Mucosa of stomach (tissue), 1 donor: Measurements from ENCODE around the gene EML6.

Experiments used
- H3K27me3 ChIP-seq: one replicate; pipeline ENCODE4 v1.7.0; 2013; ENCODE audit warnings: mild to moderate bottlenecking, low read length; ENCODE audit not compliant: control insufficient read depth, insufficient read depth
- H3K36me3 ChIP-seq: one replicate; pipeline ENCODE4 v1.7.0; 2013; ENCODE audit warnings: low read length; ENCODE audit not compliant: control insufficient read depth, insufficient read depth
- H3K4me1 ChIP-seq: one replicate; pipeline ENCODE4 v1.7.0; 2013; ENCODE audit warnings: mild to moderate bottlenecking, low read length; ENCODE audit not compliant: control insufficient read depth, insufficient read depth
- H3K4me3 ChIP-seq: one replicate; pipeline ENCODE4 v1.7.0; 2013; ENCODE audit warnings: low read length
- H3K9ac ChIP-seq: one replicate; pipeline ENCODE4 v1.7.0; 2013; ENCODE audit warnings: mild to moderate bottlenecking, low read length, moderate library complexity
- H3K9me3 ChIP-seq: one replicate; pipeline ENCODE4 v1.7.0; 2013; ENCODE audit warnings: mild to moderate bottlenecking, low read length, moderate library complexity; ENCODE audit not compliant: control insufficient read depth
- donor health status: Pancreatic carcinoma.

The EML6 gene

DNA sequence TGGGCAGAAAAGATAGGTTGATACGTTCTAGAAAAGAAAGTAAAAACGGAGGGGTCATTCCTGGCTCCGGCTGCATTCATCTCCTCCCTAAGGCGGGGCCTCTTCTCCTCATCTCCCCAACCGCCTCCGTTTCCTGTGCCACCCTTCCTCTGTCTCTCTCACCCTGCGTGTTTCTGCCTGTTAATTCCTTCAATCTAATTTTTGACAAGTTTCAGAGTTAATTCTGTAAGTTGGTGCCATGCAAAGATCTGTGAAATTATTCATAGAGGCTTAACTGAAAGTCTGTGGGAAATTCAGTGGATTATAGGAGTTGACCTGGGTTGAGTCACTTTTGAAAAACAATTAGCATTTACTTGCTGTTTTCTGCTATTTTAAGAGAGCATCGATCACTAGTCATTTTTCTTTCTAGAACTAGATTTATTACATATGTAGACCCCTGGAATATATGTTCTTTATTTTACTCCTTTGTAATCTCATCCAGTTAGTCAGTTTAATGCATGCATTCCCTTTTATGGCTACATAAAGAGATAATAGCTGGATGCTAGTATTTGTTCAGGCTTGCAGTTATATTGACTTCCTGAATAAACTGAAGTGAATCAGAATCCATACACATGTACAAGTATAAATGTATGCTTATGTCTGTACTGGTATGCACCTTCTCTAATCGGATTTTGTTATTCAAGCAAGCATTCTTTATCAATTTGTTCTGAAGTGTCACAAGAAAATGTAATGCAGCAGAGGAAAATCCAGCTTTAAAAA lies 91.1 kb downstream of the EML6 start:
- Histone ChIP-seq H3K9ac (no peak overlapping the region), H3K9me3 (no peaks in the 10 kb centered on the region), H3K4me1 (no peaks in the 10 kb centered on the region), H3K27me3 (no peaks in the 10 kb centered on the region), H3K36me3 (no peaks in the 10 kb centered on the region), H3K4me3 (no peak overlapping the region)

DNA sequence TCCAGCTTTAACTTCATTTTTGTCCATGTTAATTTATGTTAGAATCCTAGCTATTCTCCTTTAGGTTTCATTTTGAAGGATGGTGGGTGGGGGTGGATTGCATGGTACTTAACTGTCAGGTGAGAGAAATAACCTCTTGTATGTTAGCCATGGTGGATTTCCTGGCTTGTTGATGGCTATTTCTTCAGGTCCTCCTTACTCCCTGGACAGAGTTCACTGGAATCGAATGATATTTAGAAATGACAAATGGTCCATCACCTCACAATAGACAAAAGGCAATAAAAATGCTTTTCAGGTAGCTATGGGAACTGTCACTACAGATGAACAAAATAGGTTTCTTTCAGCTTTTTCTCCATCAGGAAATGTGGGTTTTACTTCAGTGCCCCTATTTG lies 91.7 kb downstream of the EML6 start:
- H3K4me1 ChIP-seq: no peaks in the 10 kb centered on the region
- H3K27me3 ChIP-seq: no peaks in the 10 kb centered on the region
- H3K36me3 ChIP-seq: no peaks in the 10 kb centered on the region
- H3K4me3 ChIP-seq: no peak overlapping the region
- no peak overlapping the region for H3K9ac ChIP-seq
- H3K9me3 ChIP-seq: no peaks in the 10 kb centered on the region

DNA sequence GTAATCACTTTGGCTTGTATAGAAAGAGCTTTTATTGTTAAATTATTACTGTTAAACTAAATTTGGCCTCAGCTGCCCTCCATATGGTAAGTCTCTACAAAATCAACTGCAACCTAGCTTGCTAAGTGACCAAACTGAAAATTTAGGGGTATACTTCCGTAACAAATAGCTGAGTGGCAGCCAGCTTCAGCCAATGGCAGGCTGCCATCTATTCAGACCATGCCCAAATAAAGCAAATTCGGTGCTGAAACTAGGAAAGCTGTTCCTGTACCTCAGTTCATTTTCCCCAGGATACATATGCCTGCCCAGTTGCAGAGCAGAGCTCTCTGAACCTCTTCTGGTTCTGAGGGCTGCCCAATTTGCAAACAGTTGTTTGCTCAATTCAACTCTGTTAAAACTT lies 94.8 kb downstream of the EML6 start:
- Histone ChIP-seq H3K4me1 (no peaks in the 10 kb centered on the region), H3K9me3 (no peaks in the 10 kb centered on the region), H3K27me3 (no peaks in the 10 kb centered on the region), H3K36me3 (no peaks in the 10 kb centered on the region), H3K4me3 (no peak overlapping the region), H3K9ac (no peak overlapping the region)

DNA sequence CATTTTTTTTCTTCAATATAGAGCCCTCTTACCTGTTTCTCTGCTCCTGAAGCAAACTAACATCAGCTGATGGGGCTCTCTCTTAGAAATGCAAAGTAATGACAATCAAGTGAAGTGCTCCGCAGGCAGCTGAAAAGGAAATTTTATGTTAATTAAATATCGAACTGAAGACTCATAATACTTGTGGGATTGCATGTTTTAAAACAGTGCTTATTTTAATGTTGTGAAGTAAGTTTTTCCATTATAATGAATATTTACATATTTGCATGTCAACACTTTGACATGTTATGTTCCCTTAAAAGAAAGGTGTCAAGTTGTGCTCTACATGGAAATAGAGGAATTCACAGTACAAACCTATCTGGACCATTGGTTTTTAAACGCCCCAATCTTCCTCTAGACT lies 97.1 kb downstream of the EML6 start:
- H3K4me1 ChIP-seq: no peaks in the 10 kb centered on the region
- no peak overlapping the region for H3K4me3 ChIP-seq
- no peak overlapping the region for H3K9ac ChIP-seq
- H3K9me3 ChIP-seq: no peaks in the 10 kb centered on the region
- H3K36me3 ChIP-seq: no peaks in the 10 kb centered on the region
- no peaks in the 10 kb centered on the region for H3K27me3 ChIP-seq

DNA sequence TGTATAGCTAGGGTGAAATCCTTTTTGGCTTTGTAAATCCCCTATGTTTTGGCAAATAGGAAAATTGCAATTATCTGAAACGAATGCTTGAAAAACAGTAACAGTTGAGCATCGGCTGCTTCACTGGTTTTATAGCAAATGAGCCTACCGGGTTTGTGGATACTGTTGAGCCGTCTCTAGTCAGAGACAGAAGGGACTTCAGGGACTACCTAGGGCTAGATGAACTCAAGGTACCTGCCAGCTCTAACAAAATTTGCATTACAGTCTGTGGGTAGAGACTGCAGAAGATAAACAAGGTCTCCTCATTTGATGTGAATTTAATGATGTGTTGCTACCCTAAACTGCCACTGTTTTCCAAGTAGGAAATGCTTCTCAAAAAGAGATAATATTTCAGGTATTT lies 101.1 kb downstream of the EML6 start:
- Histone ChIP-seq H3K9ac (no peak overlapping the region), H3K4me1 (no peaks in the 10 kb centered on the region), H3K27me3 (no peaks in the 10 kb centered on the region), H3K9me3 (no peaks in the 10 kb centered on the region), H3K4me3 (no peak overlapping the region), H3K36me3 (no peaks in the 10 kb centered on the region)

DNA sequence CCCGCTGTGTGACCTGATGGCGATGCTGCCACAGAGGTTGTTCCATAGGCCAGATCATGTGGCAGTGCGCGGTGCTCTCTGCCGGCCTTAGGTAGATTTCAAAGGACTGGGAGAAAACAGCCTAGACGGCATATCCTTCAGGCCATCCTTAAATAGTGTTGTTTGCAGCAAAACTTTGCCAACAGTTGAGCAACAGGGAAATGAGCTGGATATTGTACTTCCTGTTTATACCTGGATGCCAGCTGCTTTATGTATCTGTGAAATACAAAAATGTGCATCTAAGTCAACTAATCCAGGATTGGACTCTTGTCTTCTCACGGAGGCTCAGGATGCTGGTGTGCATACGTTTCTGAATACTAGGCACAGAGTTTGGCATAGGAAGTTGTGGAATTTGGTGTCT lies 107.1 kb downstream of the EML6 start:
- no peaks in the 10 kb centered on the region for H3K27me3 ChIP-seq
- H3K4me3 ChIP-seq: no peak overlapping the region
- H3K9me3 ChIP-seq: no peaks in the 10 kb centered on the region
- no peaks in the 10 kb centered on the region for H3K36me3 ChIP-seq
- no peak overlapping the region for H3K9ac ChIP-seq
- H3K4me1 ChIP-seq: no peaks in the 10 kb centered on the region

DNA sequence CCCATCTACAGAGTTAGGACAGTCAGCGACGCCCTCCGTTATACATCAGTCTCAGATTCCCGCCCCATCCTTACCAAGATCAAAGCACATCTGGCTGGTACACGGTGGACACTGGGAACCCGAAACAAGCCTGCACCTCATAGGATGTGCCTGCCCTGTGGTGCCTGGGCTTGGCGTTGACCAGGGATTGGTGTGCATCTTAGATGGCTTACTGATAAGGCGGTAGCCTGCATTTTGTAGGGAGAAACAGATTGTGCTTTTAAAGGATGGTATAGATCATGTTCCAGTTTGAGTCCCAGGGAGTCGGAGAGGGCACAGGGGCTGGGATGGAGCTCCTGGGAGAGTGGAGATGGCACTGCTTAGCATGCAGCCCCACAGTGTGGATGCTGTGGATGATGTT lies 108.0 kb downstream of the EML6 start:
- Histone ChIP-seq H3K4me1 (no peaks in the 10 kb centered on the region), H3K4me3 (no peak overlapping the region), H3K27me3 (no peaks in the 10 kb centered on the region), H3K9me3 (no peaks in the 10 kb centered on the region), H3K9ac (no peak overlapping the region), H3K36me3 (no peaks in the 10 kb centered on the region)

DNA sequence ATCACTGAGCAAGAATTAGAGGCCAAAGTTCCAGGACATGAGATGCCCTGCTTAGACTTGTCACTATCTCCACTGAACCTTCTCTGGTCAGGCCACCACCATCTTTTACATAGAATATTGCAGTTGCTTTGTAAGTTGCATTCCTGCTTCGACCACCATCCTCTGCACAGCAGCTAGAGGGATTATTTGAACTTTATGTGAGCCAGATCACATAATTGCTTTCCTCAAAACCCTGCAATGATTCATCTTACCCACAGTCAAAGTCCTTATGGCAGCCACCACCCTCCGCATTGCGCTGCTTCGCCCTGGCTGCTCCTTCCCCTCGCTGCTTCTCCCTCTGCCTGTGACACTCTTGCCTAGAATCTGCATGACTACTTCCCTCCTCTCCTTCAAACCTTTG lies 111.3 kb downstream of the EML6 start:
- H3K4me3 ChIP-seq: no peak overlapping the region
- no peaks in the 10 kb centered on the region for H3K27me3 ChIP-seq
- no peaks in the 10 kb centered on the region for H3K36me3 ChIP-seq
- no peaks in the 10 kb centered on the region for H3K4me1 ChIP-seq
- no peaks in the 10 kb centered on the region for H3K9me3 ChIP-seq
- H3K9ac ChIP-seq: no peak overlapping the region

DNA sequence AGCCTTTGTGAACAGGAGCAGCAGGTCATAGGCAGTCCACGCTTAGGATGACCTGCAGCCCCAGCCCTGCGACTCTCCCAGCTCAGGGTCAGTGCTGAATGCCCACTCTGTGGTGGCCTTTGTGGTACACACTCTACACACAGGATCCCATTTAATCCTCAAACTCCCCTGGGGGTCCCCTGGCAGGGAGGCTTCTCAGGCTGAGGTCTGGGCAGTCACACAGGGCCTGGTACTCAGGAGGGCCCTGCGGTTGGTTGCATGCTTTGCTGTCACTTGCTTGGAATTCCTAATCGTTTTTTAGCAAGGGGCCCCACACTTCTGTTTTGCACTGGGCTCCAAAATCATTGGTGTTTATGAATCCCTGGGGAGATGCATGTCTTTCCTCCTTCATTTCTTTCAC lies 113.0 kb downstream of the EML6 start:
- Histone ChIP-seq H3K4me3 (no peak overlapping the region), H3K4me1 (no peaks in the 10 kb centered on the region), H3K9ac (no peak overlapping the region), H3K36me3 (no peaks in the 10 kb centered on the region), H3K9me3 (no peaks in the 10 kb centered on the region), H3K27me3 (no peaks in the 10 kb centered on the region)

DNA sequence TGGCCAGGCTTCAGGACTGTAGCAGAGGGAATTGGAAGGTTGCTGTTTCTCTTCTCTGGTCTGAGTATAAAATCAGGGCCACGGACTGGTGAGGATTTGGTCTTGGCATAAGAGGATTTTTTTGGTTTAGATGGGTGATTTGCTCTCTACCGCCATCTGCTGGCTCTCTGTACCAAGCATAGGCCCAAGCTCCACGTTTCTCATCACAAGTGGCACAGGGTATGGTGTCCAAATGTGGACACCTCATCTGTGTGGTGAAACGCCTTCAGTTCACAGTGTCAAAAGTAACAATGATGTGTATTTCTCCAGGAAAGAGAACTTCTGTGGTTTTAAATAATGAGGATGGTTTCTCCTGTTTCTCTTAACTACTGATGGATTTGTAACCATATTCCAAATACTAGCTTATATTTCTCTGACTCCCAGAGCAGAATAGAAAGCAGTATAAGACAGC lies 115.1 kb downstream of the EML6 start:
- Histone ChIP-seq H3K9me3 (no peaks in the 10 kb centered on the region), H3K36me3 (no peaks in the 10 kb centered on the region), H3K4me3 (no peak overlapping the region), H3K4me1 (no peaks in the 10 kb centered on the region), H3K27me3 (no peaks in the 10 kb centered on the region), H3K9ac (no peak overlapping the region)

DNA sequence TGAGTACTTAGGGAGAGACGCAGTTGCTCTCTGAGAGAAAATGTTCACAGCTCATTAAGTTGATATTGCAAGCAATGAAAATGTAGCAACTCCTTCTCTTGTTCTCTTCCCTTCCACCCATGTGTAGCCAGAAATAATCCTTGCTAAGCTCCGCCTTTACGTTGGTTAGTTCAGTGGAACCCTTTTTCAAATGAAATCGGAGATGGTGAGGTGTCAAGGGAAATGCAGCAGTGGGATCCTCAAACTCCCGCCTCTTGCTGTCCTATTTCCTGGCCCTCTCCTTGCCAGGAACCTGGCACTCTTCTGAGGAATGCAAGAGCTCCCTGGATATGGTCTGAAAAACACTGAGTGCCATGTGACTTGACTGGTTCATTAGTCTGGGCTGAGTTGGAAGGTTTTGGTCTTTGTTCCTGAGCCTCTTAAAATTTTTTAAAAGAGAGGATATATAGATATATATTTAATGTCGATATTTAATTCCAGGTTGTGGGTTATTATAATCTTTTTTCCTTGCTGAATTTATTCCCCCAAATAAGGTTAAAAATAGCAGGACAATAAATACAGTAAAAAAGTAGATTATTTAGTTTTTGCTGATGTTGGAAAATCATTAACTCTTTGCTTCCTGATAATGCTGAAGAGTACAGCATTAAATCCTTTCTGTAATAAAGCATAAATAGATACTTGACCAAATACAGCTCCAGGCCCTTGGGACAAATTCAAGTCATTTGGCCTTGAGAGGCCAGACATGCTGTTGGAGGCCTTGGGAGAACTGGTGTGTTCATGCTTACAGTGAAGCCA lies 116.2 kb downstream of the EML6 start:
- Histone ChIP-seq H3K9me3 (no peaks in the 10 kb centered on the region), H3K4me1 (no peaks in the 10 kb centered on the region), H3K4me3 (no peak overlapping the region), H3K27me3 (no peaks in the 10 kb centered on the region), H3K36me3 (no peaks in the 10 kb centered on the region), H3K9ac (no peak overlapping the region)

DNA sequence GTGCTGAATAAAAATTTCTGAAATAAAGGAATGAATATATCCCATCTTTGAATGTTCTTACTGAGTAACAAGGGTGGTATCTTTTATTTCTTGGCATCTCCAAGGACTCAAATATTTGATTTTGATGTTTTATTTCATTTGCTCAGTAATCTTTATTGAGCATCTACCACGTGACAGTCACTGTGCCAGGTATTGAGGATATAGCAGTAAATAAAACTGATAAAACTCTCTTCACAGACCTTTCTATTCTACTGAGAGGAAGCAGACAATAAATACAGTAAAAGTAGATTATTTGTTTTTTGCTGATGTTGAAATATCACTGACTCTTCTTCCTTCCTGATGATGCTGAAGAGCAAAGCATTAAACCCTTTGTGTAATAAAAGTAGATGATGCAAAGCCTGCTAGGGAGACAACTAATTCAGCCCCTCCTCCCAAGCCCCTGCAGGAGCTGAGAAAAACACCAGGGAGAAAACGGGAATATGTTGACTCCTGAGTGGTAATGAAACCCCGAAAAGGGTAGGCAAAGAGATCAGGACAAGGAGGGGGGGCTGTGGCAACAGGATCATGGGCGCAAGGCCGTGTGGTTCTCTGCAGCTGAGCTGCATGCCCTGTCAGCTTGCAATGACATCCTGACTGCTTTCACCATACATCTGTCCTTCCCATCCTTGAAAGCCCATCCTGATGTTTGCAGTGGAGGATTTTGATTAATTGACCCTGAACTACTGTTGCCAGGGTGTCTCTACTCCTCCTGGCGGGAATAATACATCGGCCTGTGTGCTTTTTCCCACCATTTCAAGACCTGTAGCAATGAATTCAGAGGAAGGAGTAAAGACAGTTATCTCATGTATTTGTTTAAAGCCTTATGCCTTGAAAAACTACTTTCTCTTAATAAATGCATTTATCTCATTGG lies 117.4 kb downstream of the EML6 start:
- Histone ChIP-seq H3K9me3 (no peaks in the 10 kb centered on the region), H3K4me1 (no peaks in the 10 kb centered on the region), H3K4me3 (no peak overlapping the region), H3K36me3 (no peaks in the 10 kb centered on the region), H3K9ac (no peak overlapping the region), H3K27me3 (no peaks in the 10 kb centered on the region)
